GM21360 (cell line): ENCODE results near the gene TATDN2.

Source experiments
- ATAC-seq: cut with Tn5 transposase; IDR thresholded peaks from one replicate; pipeline ENCODE4 v1.9.1; 2021; ENCODE audit warnings: mild to moderate bottlenecking, moderate library complexity; ENCODE audit not compliant: unreplicated experiment

The TATDN2 gene

DNA sequence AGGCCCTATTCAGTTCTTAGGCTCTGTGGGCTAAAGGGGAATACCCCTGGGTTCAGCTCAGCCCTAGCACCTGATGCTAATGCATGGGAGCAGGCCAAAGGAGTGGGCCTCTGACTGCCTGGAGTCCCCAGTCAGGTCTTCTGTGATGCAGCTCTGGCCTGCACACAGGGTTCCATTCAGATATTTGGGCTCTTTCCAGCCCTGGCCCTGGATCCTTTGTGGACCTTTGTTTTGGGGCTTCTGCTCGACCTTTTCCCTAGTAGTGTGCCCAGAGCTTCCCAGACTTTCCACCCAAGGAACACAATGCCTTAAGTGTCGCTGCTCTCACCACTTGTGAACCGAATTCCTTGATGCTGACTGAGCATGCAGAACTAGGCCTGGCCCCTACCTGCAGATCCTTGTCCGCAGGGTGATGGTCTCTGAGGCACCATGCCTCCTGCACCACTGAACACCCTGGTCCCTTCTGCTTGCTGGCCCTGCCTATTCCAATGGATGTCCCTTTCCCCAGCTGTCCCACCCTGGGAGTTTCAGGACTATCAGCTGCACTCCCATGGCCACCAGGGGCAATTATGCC, 67.6 kb downstream of the TATDN2 start:
- no peak for ATAC-seq

DNA sequence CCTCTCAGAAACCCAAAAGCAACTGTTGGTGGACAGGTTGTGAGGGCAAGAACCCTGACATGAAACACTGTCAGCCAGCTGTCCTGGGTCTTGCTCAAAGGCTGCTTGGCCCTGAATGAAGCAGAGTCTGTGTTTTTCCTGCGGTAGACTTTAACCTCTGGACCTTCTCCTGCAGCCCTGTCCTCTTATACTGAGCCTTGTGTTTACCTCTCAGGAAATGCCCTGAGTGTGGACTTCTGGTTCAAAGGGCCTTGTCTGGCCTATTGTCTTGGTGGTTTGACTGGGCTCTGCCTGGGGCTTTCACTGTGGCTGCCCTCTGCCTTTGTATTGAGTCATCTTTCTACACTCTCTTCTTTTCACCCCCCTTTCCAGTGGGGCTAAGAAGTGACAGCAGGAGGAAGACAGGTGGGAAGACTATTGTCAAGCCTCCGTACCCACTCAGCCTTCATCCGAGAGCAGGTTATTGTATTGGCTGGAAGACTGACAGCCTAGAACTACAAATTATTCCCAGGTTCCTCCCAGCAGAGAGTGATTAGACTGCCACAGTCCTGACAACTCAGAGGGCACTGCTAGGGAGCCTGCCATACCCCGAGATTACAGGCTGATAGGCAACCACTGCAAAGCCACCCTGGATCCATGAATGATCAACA, 69.2 kb downstream of the TATDN2 start:
- ATAC-seq = no peak

DNA sequence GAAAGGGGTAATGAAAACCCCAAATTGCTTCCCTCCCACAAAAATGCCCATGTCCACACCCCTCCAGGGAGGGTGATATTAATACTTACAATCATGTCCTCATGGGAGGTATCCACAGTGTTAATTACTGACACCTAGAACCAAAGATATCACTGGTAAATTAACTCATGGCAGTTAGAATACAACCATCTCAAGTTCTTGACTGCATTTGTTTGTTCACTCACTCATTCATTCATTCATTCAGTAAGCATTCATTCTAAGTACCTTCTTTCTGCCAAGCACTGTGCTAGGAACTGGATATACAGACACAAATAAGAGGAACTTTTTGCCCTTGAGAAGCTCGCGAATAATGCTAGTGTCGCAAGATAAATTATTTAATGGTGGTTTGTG, 69.7 kb downstream of the TATDN2 start:
- ATAC-seq = no peak

DNA sequence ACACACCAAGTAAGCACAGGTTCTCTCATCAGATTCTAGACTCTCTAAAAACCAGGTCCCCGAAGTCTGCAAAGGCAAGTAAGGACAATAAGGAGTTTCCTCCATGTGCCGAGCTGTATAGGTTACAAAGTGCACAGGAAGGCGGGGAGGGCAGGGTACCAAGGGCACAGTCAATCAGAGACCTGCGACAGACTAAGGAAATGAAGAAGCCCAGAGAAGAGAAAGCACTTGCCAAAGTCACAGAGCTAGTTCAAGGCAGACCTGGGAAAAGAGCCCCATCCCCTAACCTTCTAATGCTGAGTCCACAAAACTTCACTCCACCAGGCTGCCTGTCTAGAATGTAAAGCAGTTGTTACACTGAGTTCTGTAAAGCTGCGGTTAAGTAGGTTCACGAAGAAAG, 71.0 kb downstream of the TATDN2 start:
- no peak for ATAC-seq

DNA sequence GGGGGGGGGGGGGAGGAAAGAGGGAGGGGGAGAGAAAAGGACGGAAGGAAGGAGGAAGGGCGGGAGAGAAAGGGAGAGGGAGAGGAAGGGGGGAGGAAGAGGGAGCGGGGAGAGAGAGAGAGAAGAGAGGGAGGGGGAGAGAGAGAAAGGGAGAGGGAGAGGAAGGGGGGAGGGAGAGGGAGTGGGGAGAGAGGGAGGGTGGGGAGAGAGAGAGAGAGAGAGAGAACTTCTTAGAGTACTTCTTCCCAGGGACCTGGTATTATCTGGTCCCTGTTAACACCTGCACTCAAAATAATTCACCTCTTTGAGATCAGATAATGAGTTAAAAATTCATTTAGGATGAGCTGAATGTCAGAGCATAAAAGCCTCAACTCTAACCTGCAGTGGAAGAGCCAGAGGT, 71.5 kb downstream of the TATDN2 start:
- no peak for ATAC-seq

DNA sequence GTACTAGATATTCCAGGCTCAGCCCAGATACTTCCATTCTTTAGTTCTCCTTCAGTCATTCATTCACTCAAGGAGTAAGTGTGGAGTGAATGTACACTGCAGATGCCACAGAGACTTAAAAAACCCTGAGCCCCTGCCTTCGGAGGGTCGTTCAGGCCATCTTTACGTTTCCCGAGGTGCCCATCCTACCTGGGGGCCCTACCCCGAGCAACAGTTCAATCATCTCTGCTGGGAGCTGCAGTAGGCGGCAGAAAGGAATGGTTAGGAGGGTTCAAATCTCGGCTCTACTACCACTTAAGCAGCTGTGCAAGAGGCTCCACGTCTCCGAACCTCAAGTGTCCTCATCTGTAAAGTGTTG, 72.0 kb downstream of the TATDN2 start:
- no peak for ATAC-seq

DNA sequence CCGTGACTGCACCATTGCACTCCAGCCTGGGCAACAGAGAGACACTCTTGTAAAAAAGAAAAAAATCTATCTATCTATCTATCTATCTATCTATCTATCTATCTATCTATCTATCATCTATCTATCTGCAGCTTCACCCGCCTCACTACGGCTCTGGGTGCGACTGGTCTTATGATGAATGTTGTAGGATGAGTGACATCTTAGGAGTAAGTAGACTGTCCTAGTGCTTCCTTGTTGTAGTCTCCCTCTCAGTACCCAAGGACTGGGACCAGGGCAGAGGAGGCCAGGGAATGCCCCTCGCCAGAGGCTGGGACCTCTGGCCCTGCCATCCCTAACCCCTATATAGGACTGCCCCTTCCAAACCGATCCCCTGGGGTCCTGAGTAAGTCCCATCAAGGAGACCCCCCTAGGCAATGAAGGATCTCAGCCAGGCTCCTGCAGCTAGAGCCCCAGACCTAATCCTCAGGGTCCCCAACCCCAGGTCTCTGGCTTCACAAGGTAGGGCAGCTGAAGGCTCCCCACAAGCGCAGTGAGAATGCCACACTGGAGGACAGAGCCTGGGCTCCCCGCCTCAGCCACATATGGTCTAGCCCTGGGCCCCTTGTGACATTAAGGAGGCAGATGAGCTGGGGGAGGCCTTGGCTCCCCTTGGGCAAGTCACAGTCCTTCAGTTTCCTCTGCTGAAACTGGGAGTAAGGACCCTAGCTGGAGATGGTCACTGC, 73.5 kb downstream of the TATDN2 start:
- no peak for ATAC-seq

DNA sequence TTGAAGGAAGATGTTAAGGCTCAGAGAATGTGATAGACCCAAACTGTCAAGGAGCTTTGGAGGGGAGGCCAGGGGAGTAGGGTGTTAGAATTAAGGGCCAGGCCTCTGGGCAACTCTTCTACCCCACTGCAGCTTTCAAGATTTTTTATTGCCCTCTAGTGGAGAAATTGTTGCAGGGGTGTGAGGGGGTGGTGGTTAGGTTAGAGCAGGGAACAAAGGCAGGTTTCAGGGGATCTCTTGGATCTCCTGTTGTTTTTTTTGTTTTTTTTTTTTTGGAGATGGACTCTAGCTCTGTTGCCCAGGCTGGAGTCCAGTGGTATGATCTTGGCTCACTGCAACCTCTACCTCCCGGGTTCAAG, 74.1 kb downstream of the TATDN2 start:
- ATAC-seq = no peak

DNA sequence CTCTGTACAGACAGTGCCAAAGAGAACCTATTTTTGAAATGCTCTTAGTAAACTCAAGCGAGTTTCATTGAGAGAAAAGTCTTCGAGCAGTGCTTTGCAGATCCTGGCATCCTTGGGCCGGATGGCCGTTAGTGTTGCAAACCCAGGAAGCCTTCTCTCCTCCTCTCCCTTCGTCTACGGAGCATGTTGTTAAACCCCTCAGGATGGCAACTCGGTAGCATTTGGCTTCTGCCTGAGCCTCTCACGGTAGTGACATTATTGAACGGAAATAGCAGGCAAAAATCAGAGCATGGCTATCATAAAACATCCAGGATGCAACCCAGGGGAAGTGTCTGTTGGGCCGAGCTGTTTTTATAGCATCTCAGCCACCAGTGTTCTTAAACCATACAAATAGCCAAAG, 79.3 kb downstream of the TATDN2 start:
- ATAC-seq = no peak

DNA sequence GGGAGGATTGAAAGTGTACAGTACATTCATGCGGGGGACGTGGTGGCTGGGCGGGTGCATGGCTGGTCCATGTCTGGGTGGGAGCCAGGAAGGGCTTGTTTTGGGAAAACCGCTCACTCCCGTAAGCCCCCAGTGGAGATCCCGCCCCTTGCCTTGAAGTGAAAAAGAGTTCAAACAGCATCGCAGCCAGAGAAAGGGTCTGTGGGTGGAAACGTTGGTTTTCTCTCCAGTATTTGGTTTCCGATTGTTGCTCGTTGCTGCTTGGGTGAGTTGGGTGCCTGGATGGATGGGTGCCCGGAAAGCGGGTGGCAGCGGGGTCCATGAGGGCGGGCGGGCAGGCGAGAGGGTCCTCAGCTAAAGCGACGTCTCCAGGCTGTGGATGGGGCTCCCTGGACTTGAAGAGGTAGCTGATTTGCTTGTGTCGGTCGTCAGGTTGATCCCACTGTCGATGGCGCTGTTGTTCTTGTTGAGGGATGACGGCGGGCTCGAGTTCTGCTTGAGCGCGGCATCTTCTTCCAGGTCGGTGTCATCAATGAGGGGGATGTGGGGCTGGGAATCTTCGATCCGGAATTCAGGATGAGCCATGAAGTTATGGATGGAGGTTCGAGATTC, 80.3 kb downstream of the TATDN2 start:
- no peak for ATAC-seq

DNA sequence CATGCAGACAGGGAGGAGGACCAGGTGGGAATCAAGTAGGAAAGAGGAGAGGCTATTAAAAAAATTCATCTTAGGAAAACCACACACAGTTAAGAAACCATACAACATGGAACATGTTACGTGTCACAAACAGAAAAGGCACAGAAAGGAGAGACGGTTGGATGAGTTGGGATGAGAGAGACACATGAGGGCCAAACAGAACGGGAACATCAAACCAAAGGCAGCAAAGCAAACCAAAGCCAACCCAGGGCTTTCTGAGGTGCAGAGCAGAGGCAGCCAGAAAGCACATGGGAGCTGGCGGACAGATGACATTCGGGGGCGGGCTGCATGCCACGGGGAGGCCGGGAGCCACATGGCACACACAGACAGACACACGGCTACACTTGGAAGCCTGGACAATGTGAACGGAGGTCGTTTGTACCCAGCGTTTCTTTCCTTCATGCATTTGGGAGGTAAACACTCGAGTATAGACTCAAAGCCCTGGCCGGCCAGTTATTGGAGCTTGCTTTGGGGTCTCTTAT, 81.3 kb downstream of the TATDN2 start:
- ATAC-seq = no peak

DNA sequence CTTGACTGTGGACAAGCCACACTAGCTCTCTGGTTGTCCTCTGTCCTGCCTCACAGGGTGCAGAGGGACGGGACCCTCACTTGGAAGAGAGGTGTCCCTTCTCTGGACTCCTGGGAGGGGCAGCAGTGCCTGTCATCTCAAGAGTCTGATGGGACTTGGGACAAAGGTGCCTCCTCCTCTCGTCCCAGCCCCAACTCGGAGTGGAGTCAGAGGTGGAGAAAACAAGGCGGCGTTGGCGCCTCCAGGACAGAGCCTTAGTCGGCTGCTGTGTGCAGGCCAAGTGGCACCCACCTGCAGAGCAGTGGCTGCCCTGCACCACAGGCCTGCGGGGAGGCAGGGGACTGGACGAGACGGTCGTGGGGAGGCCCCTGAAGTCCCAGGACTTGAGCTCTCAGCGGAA, 82.1 kb downstream of the TATDN2 start:
- ATAC-seq = no peak
